ENCODE data around the gene PTDSS2. TPM values are rescaled to one million over a fixed set of nuclear protein-coding genes. Genes with fewer than 3 reads are reported as not detected.
A peak's percentile ranks its signal among the peaks of the same experiment; 100 is the strongest.

The PTDSS2 gene
- total and polyA plus RNA-seq, 5 donors from 2014 or later, result 6.1 to 19.3 (median 7.0) TPM

DNA sequence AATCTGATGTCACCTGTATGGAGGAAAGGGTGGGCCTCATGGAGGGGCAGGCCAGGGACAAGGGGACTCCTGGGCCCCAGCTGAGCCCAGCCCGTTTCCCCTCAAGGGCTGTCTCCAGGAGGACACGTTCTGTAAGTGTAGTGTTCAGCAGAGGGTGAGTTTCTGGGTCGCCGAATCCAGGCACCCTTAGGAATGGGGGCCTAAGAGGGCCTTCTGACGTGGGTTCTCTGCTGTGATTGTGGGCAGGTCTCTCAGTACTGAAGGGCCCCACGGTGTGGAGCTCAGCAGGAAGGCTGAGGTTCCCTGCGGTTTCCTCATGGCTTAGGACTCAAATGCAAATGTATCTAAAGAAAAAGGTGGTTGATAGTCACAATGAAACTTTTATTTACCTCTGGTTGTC, 6.5 kb downstream of the PTDSS2 start:
- H3K27ac ChIP-seq (ENCODE audit: insufficient read depth, low read length, poor library complexity, severe bottlenecking), result peak overlapping the region; percentile 24
- DNase-seq (peak in 2 of 3 donors; percentile 35 to 55), ATAC-seq (ENCODE audit: low read depth in 2 of 2) (peak; percentile 46 to 69)
- peaks cover 16% of the 10 kb centered on the region for H3K4me1 ChIP-seq (ENCODE audit: control insufficient read depth, insufficient read depth, low read length, poor library complexity, severe bottlenecking)
- H3K27me3 ChIP-seq (ENCODE audit: control insufficient read depth, insufficient read depth, low read length), result no peaks in the 10 kb centered on the region
- Mint-ChIP-seq H3K4me3 (peak overlapping the region; percentile 66 to 84 (median 80)), H3K9me3 (no peaks in the 10 kb centered on the region), H3K27ac (peak overlapping the region; percentile 66 to 91 (median 90)), H3K27me3 (no peaks in the 10 kb centered on the region), H3K4me1 (peaks cover 6 to 31% (median 18%) of the 10 kb centered on the region in 4 donors), H3K36me3 (peaks cover 4% of the 10 kb centered on the region)
- peak overlapping the region; percentile 31 for H3K4me3 ChIP-seq (ENCODE audit: low read depth, low read length)
- no peaks in the 10 kb centered on the region for H3K9me3 ChIP-seq (ENCODE audit: control insufficient read depth in 2 of 2, low read length in 2 of 2)
- H3K36me3 ChIP-seq (ENCODE audit: control insufficient read depth, insufficient read depth, low read length), result peaks cover 13% of the 10 kb centered on the region

DNA sequence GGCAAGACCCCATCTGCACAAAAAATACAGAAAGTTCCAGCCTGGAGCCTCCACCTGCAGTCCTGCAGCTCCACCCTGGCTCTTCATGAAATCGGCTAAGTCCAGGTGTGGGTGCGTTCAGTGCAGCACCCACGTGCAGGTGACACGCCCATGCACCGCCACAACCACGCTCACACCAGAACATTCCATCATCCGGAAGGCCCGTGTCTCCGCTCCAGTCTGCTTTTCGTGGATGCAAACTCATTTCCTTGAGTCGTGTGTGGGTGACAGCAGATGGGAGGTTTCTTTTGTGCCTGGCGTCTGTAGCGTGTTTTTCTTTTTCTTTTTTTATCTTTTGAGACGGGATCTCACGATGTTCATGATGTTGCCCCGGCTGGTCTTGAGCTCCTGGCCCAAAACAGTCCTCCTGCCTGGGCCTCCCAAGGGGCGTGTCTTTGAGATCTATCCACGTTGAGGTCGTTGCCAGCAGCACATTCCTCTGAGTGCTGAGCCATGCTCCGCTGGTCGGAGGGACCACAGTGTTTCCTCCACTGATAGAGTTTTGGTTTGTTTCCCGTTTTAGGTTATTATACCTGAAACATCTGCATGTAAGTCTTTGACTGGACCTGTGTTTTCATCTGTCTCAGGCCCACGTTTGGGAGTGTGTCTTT, 7.2 kb downstream of the PTDSS2 start:
- Histone ChIP-seq H3K36me3 (ENCODE audit: control insufficient read depth, insufficient read depth, low read length) (peaks cover 13% of the 10 kb centered on the region), H3K4me1 (ENCODE audit: control insufficient read depth, insufficient read depth, low read length, poor library complexity, severe bottlenecking) (peaks cover 15% of the 10 kb centered on the region), H3K4me3 (ENCODE audit: low read depth, low read length) (peak overlapping the region; percentile 31), H3K27ac (ENCODE audit: insufficient read depth, low read length, poor library complexity, severe bottlenecking) (peak overlapping the region; percentile 24), H3K27me3 (ENCODE audit: control insufficient read depth, insufficient read depth, low read length) (no peaks in the 10 kb centered on the region), H3K9me3 (ENCODE audit: control insufficient read depth in 2 of 2, low read length in 2 of 2) (no peaks in the 10 kb centered on the region)
- peak overlapping the region; percentile 66 to 91 (median 90) for H3K27ac Mint-ChIP-seq
- no peaks in the 10 kb centered on the region for H3K9me3 Mint-ChIP-seq
- ATAC-seq (ENCODE audit: low read depth in 2 of 2) (no peak), DNase-seq (no peak)
- H3K4me3 Mint-ChIP-seq, result peak overlapping the region; percentile 66 to 84 (median 80)
- no peaks in the 10 kb centered on the region for H3K27me3 Mint-ChIP-seq
- H3K36me3 Mint-ChIP-seq, result peaks cover 4% of the 10 kb centered on the region
- peaks cover 6 to 28% (median 17%) of the 10 kb centered on the region in 4 donors for H3K4me1 Mint-ChIP-seq

DNA sequence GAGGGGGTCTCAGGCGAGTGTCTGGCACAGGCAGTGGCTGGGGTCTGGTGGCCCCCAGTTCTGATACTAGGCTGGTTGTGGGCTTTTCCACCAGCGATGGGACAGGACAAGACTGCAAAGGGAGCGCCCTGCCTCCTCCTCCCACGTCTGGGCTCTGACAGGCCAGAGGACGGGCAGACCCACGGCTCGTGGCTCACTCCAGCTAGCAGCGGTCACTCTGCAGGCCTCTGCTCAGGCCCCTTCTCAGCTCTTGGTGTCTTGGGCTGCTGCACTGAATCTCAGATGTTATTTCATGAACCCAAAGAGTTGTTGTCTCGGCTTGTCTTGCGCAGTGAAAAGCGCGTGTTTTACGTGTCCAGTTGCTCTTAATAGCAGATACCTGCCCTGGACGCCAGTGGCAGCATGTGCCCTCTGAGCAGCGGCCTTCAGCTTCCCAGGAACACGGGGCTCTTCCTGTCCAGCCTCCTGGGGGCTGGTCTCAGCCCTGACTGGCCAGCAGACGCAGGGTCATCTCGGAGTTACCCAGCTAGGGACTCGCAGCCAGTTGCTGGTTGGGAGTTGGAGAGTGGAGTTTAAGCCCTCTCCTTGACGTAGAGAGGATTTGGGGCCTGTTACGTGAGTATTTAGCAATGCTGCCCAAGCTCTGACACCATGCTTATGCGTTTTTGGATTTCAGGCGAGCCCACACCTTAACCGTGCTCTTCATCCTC, 9.6 kb downstream of the PTDSS2 start:
- Histone ChIP-seq H3K27ac (ENCODE audit: insufficient read depth, low read length, poor library complexity, severe bottlenecking) (no peak overlapping the region), H3K27me3 (ENCODE audit: control insufficient read depth, insufficient read depth, low read length) (no peaks in the 10 kb centered on the region), H3K4me1 (ENCODE audit: control insufficient read depth, insufficient read depth, low read length, poor library complexity, severe bottlenecking) (peaks cover 15% of the 10 kb centered on the region), H3K9me3 (ENCODE audit: control insufficient read depth in 2 of 2, low read length in 2 of 2) (no peaks in the 10 kb centered on the region), H3K4me3 (ENCODE audit: low read depth, low read length) (no peak overlapping the region), H3K36me3 (ENCODE audit: control insufficient read depth, insufficient read depth, low read length) (peaks cover 4% of the 10 kb centered on the region)
- peaks cover 6 to 22% (median 17%) of the 10 kb centered on the region in 4 donors for H3K4me1 Mint-ChIP-seq
- no peak for ATAC-seq (ENCODE audit: low read depth in 2 of 2)
- H3K9me3 Mint-ChIP-seq, result no peaks in the 10 kb centered on the region
- no peaks in the 10 kb centered on the region for H3K36me3 Mint-ChIP-seq
- DNase-seq, result no peak
- H3K27ac Mint-ChIP-seq, result no peak overlapping the region
- no peak overlapping the region for H3K4me3 Mint-ChIP-seq
- H3K27me3 Mint-ChIP-seq, result no peaks in the 10 kb centered on the region

DNA sequence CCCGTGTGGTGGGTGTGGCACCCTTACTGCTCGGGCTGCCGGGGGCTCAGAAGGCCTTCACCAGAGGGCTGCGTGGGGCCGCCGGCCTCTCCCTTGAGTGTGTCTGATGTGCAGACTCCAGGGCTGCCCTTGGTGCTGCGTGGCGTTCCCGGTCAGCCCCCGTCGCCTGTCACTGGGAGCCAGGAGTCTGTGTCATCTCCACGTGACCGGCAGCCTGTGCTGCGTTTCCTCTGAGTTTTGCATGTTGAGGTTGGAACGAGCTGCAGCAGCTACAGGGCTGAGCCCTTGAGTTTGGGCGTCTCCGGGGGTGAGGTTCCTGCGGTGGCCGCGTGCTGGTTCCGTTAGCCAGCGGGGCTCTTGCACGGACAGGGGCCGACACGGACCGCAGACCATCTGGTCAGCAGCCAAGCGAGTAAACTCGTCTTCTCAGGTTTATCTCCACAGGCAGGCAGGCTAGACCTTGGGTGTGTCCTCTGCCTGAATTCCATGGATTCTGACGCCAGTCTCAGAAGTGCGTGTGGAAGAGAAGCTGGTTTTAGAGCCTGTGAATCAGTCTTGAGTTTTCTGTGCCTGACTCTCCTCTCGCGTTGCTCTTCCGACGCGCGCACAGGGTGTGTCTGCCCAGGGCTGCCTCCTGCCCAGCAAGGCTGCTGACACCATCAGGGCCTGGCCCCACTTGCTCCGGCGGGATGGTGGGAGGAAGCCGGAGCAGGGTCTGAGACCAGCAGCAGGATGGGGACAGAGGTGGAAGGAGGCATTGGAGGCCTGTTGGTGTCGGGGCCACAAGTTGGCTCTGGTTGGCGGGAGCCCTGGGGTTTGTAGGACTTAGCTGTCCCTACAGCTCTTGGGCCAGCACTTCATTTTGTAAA, 10.5 kb downstream of the PTDSS2 start:
- Histone ChIP-seq H3K9me3 (ENCODE audit: control insufficient read depth in 2 of 2, low read length in 2 of 2) (no peaks in the 10 kb centered on the region), H3K4me3 (ENCODE audit: low read depth, low read length) (no peak overlapping the region), H3K4me1 (ENCODE audit: control insufficient read depth, insufficient read depth, low read length, poor library complexity, severe bottlenecking) (peaks cover 15% of the 10 kb centered on the region), H3K27me3 (ENCODE audit: control insufficient read depth, insufficient read depth, low read length) (no peaks in the 10 kb centered on the region), H3K27ac (ENCODE audit: insufficient read depth, low read length, poor library complexity, severe bottlenecking) (no peak overlapping the region), H3K36me3 (ENCODE audit: control insufficient read depth, insufficient read depth, low read length) (peaks cover 4% of the 10 kb centered on the region)
- Mint-ChIP-seq H3K27me3 (no peaks in the 10 kb centered on the region), H3K9me3 (no peaks in the 10 kb centered on the region), H3K27ac (no peak overlapping the region), H3K4me1 (peaks cover 6 to 22% (median 14%) of the 10 kb centered on the region in 4 donors), H3K4me3 (no peak overlapping the region), H3K36me3 (no peaks in the 10 kb centered on the region)
- DNase-seq (no peak), ATAC-seq (ENCODE audit: low read depth in 2 of 2) (no peak)

DNA sequence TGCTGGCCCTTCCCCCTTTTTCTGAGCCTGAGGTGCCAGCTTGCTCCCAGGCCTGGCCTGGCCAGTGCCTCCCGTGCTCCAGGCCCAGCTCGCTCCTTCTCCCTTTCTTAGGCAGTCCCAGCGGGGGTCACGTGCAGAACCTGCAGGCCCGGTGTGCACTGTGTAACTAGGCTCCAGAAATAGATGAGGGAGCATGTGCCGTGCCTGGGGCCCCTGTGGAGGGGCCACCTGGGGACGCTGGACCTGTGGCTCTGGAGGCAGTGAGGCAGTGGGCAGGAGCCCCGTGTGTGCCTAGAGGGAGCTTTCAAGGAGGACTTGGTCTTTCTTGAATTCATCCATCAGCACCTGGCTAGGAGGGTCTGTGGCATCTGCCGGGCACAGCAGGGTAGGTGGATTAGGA, 11.5 kb downstream of the PTDSS2 start:
- H3K36me3 ChIP-seq (ENCODE audit: control insufficient read depth, insufficient read depth, low read length), result peaks cover 4% of the 10 kb centered on the region
- no peaks in the 10 kb centered on the region for H3K27me3 ChIP-seq (ENCODE audit: control insufficient read depth, insufficient read depth, low read length)
- no peaks in the 10 kb centered on the region for H3K9me3 ChIP-seq (ENCODE audit: control insufficient read depth in 2 of 2, low read length in 2 of 2)
- H3K27ac ChIP-seq (ENCODE audit: insufficient read depth, low read length, poor library complexity, severe bottlenecking), result no peak overlapping the region
- no peaks in the 10 kb centered on the region for H3K36me3 Mint-ChIP-seq
- H3K9me3 Mint-ChIP-seq, result no peaks in the 10 kb centered on the region
- ATAC-seq (ENCODE audit: low read depth in 2 of 2), result no peak
- peaks cover 4 to 16% (median 10%) of the 10 kb centered on the region in 4 donors for H3K4me1 Mint-ChIP-seq
- H3K27ac Mint-ChIP-seq, result no peak overlapping the region
- H3K27me3 Mint-ChIP-seq, result no peaks in the 10 kb centered on the region
- no peak for DNase-seq
- H3K4me1 ChIP-seq (ENCODE audit: control insufficient read depth, insufficient read depth, low read length, poor library complexity, severe bottlenecking), result peaks cover 9% of the 10 kb centered on the region
- no peak overlapping the region for H3K4me3 ChIP-seq (ENCODE audit: low read depth, low read length)
- H3K4me3 Mint-ChIP-seq, result no peak overlapping the region

DNA sequence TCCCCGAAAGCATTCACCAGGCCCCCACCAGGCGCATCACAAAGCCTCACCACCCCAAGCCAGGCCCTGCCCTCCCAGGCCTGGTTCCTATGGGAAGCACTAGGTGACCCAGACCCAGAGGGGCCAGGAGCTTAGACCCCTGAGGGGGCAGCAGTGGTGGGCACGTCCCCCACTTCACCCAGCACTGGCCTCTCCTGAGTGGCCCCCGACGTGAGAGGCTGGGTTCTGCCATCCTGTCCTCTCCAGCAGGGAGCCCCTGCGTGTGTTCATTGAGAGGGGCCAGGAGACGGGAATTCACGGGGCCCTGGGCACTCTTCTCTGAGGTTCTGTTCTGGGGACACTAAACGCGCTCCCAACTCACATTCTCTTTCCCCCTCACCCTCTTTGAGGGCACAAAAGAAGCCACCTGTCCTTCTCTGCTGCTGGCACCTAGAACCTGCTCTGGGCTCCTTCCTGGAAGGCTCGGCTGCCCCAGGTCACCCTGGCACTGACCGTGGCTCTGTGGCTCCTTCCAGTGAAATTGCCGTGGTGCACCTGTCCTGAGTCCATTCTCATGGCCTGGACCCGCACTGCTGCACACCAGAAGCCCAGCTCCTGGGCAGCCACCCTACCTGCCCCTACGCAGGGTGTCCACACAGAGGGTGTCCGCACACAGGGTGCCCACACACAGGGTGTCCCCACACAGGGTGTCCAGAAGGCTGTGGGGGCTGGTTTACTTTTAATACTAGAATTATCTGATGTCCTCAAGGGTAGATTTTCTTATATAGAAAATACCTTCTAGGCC, 12.2 kb downstream of the PTDSS2 start:
- H3K27ac ChIP-seq (ENCODE audit: insufficient read depth, low read length, poor library complexity, severe bottlenecking), result no peak overlapping the region

DNA sequence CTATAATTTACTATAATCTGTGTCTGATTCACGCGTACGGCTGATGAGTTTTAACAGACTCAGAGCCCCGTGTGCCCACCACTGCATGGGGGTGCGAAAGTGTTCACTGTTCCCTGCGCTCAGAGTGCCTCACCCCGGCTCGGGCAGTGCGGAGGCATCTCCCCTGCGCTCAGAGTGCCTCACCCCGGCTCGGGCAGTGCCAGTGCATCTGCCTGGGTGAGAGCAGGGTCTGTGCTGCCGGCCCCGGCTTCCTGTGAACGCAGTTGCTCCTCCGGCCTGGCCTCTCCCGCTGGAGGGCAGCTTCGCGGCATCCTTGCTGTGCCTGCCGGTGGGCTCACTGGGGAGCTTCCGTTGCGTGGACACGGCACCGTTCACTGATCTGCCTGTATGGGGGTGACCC, 14.2 kb downstream of the PTDSS2 start:
- Mint-ChIP-seq H3K36me3 (no peaks in the 10 kb centered on the region), H3K27ac (no peak overlapping the region), H3K4me3 (no peak overlapping the region), H3K27me3 (no peaks in the 10 kb centered on the region), H3K9me3 (no peaks in the 10 kb centered on the region), H3K4me1 (peaks cover 0 to 2% (median 0%) of the 10 kb centered on the region in 4 donors)
- Histone ChIP-seq H3K9me3 (ENCODE audit: control insufficient read depth in 2 of 2, low read length in 2 of 2) (no peaks in the 10 kb centered on the region), H3K27me3 (ENCODE audit: control insufficient read depth, insufficient read depth, low read length) (no peaks in the 10 kb centered on the region), H3K4me1 (ENCODE audit: control insufficient read depth, insufficient read depth, low read length, poor library complexity, severe bottlenecking) (no peaks in the 10 kb centered on the region), H3K27ac (ENCODE audit: insufficient read depth, low read length, poor library complexity, severe bottlenecking) (no peak overlapping the region), H3K4me3 (ENCODE audit: low read depth, low read length) (no peak overlapping the region), H3K36me3 (ENCODE audit: control insufficient read depth, insufficient read depth, low read length) (peaks cover 4% of the 10 kb centered on the region)
- DNase-seq, result no peak
- no peak for ATAC-seq (ENCODE audit: low read depth in 2 of 2)

More for the DNA sequence above, 12.2 kb downstream of the PTDSS2 start:
- H3K9me3 ChIP-seq (ENCODE audit: control insufficient read depth in 2 of 2, low read length in 2 of 2), result no peaks in the 10 kb centered on the region
- H3K4me1 ChIP-seq (ENCODE audit: control insufficient read depth, insufficient read depth, low read length, poor library complexity, severe bottlenecking), result peaks cover 2% of the 10 kb centered on the region
- DNase-seq (no peak), ATAC-seq (ENCODE audit: low read depth in 2 of 2) (no peak)
- H3K4me3 ChIP-seq (ENCODE audit: low read depth, low read length), result no peak overlapping the region
- Mint-ChIP-seq H3K27me3 (no peaks in the 10 kb centered on the region), H3K4me1 (peaks cover 0 to 9% (median 3%) of the 10 kb centered on the region in 4 donors), H3K4me3 (no peak overlapping the region), H3K27ac (peak overlapping the region in 1 of 3 donors; percentile 74), H3K36me3 (no peaks in the 10 kb centered on the region), H3K9me3 (no peaks in the 10 kb centered on the region)
- peaks cover 4% of the 10 kb centered on the region for H3K36me3 ChIP-seq (ENCODE audit: control insufficient read depth, insufficient read depth, low read length)
- H3K27me3 ChIP-seq (ENCODE audit: control insufficient read depth, insufficient read depth, low read length), result no peaks in the 10 kb centered on the region
